GM19467 (cell line): Measurements from ENCODE around the gene ZFP36L1.
A peak's percentile ranks its signal among the peaks of the same experiment; 100 is the strongest.

ENCODE experiments used
- ATAC-seq: cut with Tn5 transposase; IDR thresholded peaks from one replicate; pipeline ENCODE4 v1.9.1; 2021; ENCODE audit warnings: mild to moderate bottlenecking, moderate library complexity; ENCODE audit not compliant: unreplicated experiment

ZFP36L1 gene

GRCh38 chr14:68792979-68793733, at the start of gene ZFP36L1:
Gene ZFP36L1 (minus strand): TSS chr14:68793067. CDS start chr14:68792938, 129 bp downstream.
- ATAC-seq = peak; percentile 33

DNA sequence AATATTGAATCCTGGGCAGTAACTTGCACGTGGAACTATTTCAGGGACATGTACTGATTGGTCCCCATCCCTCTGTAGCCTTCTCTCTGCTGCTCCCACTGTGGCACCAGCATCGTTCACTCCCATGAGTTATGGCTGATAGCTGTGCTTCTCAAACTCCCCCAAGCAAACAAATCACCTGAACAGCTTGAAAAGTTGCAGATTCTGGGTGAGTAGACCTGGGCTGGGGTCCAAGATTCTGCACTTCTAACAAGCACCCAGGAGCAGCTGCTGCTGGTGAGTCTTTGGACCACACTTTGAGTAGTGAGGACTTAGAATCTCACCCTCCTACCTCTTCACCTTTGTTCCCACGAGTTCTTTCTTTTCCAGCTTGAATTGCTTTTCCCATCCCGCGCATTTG, 49.4 kb upstream of the ZFP36L1 start:
- ATAC-seq = no peak

DNA sequence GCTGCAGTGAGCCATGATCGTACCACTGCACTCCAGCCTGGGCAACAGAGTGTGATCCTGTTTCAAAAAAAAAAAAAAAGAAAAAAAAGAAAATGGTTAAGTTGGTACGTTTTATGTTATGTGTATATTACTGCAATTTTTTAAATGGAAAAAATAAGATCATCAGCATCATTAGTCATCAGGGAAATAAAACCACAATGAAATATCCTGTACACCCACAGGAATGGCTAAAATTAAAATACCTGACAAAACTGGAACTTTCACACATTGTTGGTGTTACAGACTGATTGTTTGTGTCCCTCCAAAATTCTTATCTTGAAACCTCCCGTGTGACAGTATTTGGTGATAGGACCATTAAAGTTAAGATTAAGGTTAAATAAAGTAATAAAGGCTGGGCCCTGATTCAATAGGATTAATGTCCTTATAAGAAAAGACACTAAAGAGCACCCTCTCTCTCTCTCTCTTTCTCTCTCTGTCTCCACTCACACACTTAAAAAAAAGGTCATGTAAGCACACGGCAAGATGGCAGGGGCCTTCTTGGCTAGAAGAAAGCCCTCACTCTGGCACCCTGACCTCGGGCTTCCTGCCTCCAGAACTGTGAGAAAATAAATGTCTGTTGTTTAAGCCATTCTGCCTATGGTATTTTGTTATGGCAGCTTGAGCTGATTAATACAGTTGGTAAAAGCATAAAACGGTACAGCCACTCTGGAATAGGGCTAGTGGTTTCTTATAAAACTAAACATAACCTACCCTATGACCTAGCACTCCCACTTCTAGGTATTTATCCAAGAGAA, 48.3 kb upstream of the ZFP36L1 start:
- ATAC-seq = no peak

GRCh38 chr14:68840454-68840853, 47.6 kb upstream of the ZFP36L1 start:
- no peak for ATAC-seq

DNA sequence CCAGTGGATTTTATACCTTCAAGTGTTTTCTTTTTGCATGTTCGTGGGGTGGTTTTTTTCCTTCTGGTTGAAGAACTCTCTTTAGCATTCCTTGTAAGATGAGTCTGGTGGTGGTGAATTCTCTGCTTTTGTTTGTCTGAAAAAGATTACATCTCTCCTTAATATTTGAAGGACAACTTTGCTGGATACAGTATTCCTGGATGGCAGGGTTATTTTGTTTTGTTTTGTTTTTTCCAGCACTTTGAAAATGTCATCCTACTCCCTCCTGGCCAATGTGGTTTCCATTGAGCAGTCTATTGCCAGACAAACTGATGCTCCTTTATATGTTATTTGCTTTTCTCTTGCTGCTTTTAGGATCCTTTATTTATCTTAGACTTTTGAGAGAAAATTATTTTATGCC, 43.2 kb upstream of the ZFP36L1 start:
- ATAC-seq = no peak

- no peak for ATAC-seq
Measured at GRCh38 chr14:68834816-68835215, 41.9 kb upstream of the ZFP36L1 start.

- no peak for ATAC-seq
Measured at GRCh38 chr14:68828698-68829097, 35.8 kb upstream of the ZFP36L1 start.

DNA sequence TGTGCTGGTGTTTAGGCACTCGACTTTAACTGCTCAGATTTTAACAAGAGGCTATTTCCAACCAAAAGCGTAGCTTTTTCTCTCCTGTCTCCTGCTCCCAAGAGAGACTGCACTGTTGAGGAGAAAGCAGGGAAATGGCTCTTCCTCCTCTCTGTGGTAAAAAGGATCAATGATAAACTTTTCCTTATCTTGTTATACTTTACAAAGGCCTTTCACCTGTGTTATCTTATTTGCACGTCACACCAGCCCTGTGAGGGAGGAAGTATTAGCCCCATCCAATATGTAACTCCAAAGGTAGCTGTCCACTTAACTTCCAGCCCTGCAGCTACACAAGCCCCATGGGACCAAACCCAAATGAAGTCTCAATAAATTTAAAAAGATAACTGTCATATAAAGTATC, 32.9 kb upstream of the ZFP36L1 start:
- no peak for ATAC-seq

GRCh38 chr14:68824517-68825347, 31.9 kb upstream of the ZFP36L1 start:
- ATAC-seq = no peak

- ATAC-seq = no peak
Measured at GRCh38 chr14:68824207-68824516, 31.3 kb upstream of the ZFP36L1 start.

- no peak for ATAC-seq
Measured at GRCh38 chr14:68823434-68824206, 30.8 kb upstream of the ZFP36L1 start.

DNA sequence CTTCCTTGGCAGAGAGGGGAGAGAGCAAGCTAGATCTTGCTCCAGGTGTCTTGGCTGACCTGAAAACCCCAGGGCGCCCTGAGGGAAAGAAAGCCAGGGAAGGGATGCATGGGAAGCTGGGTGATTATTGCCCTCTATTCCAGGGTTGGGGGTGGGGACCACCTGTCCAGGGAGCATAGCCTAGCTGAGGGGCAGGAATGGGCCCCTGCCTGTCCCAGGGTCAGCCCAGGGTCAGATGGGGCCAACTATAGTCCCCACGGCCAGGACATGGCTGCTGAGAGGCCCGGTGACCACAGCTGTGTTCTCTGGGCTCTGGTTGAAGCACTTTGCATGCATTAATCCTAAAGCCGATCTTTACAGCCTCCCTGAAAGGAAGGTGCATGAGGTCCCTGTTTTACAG, 30.1 kb upstream of the ZFP36L1 start:
- ATAC-seq = no peak

DNA sequence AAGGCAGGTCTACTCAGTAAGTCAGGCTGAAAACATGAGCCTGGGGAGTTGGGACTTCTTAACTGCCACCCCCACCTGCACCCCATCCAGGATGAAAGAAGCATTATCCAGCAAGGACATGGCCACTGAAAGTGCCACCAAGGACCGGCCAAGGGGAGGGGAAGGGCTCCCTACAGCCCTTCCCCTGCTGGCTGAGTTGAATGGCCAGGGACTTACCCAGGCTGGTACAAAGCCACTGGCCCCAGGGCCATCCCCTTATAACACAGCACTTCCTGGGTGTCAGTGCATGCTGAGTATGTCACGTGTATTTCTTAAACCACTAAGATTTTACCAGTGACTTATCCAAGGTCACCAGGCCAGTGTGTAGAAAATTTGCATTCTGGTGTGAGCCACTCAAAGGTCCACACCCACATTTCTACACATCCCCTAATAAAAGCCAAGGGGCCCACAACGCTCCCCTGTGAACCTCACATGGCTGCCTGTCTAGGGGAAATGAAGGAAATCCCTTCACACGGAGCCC, 29.3 kb upstream of the ZFP36L1 start:
- ATAC-seq = peak; percentile 53

DNA sequence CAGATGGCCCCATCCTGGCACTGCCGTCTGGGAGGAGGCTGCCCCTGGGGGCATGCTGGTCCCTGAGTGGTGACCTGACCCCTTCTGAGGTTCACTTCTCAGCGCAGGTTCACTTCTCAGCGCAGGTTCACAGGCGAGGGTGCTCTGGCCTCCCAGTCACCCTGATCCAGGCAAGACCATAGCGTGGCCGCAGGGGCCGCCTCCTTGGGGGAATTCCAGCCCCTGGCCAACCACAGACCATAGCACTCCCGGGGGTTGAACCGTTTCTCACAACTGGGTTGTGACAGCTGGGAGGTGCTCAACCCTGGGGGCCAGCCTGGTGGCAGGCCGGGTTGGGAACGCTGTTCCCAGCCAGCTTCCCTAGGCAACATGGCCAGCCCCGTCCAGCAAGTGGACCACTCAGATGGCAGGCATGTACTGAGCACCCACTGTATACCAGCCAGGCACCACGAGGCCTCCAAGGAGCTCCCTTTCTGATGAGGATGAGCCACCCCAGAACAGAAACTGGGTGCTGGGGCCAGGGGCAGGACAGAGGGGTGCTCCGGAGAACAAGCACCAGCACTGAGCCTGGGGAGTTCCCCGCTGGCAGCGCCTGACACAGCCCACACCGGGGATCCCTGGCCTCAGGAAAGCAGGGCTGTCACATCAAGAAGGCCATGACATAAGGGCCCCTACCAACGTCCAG, 28.3 kb upstream of the ZFP36L1 start:
- ATAC-seq = no peak

GRCh38 chr14:68820536-68820935, 27.7 kb upstream of the ZFP36L1 start:
- no peak for ATAC-seq

DNA sequence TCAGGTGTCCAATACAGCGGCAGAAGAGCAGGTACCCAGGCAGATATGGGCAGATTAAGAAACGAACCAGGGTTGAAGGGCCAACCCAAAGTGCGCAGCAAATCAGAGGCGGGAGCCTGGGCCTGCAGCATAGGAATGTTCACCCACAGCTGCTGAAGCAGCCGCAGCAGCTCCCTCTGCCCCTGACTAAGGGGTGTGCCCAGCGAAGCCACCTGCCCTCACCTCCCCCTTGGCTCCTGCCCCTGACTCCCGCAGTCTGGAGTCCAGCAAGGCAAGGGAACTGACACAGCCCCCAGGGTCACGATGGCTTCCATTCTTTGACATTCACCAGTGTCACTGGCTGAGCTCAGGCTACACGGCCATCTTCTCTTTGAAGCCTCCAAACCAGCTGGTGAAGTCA, 27.3 kb upstream of the ZFP36L1 start:
- ATAC-seq = no peak

GRCh38 chr14:68819260-68819691, 26.4 kb upstream of the ZFP36L1 start:
- no peak for ATAC-seq

- ATAC-seq = no peak
Measured at GRCh38 chr14:68817506-68818212, 24.8 kb upstream of the ZFP36L1 start.

DNA sequence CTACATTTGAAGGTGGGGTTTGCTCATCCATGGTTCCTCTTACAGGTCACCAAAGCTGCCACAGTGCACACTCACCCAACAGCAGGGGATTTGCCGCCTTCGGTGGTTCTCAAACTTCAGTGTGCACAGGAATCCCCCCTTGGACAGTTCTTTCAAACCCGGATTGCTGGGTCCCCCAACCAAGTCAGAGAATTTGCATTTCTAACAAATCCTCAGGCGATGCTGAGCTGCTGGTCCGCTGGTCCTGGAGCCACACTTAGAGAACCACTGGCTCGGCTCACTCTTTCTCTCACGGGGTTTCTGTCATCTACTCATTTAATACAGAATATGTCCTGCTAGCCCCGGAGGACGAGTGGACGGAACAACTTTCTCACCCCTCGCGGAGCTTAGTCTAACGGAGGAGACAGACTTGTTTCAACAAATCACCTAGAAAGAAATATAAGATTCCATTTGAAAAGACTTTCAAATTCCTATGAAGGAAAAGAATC, 24.1 kb upstream of the ZFP36L1 start:
- ATAC-seq = no peak
